NCI-H460 (cell line): ENCODE data around the gene KCTD17. TPM values are rescaled to one million over a fixed set of nuclear protein-coding genes. Genes with fewer than 3 reads are reported as not detected.
"Not testable (repeated sequence)": the region's sequence is repeated elsewhere in the genome, so short reads cannot be mapped to it uniquely, and the experiment has no call there.

Experiments used
- DNase-seq: peaks from one replicate; pipeline ENCODE4 v3.0.0-alpha.2; 2016; ENCODE audit warnings: low read depth; ENCODE audit errors: extremely low read depth
- total RNA-seq: library from RNA; depleted of rRNA; stranded (reverse); fragments of >200 nt; shearing (Covaris generic); gene quantifications from 2 replicates; pipeline ENCODE4 v1.2.3, GENCODE V29; 2014

KCTD17 gene
- total RNA-seq, 1 experiment from 2014 or later: 3.3 TPM

DNA sequence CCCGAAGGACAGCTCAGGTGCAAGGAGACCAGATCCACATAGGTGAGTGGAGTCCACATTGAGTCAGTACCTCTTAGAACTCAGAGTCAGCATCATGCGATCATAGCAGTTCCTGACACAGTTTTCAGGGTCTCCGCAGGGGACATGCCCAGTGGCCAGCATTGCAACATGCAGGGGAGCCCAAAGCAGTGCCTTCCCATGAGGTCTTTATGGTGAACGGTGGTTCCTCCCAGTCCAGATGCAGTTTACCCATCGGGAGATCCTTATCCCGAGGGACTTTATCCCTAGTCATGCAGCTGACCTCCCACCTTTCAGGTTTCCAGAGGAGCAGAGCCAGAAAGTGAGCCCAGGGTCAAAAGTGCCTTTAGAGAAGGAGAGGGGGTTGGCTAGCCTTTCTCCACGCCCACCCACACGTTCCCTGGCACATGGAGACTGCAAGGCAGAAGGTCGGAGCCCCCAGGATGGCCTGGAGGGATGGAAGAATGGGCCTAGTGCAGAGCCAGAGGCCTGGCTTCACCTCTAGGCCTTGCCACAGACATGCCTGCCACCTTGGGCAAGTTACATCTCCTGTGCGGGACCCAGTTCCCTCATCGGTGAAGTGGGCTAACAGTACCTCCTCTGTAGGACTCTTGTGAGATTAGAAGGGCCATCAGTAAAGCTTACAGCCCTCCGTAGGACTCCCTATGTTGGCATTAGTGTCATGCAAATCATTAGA is 6.4 kb downstream of the KCTD17 start:
- DNase-seq: no peak

GRCh38 chr22:37058917-37059701 is 7.6 kb downstream of the KCTD17 start:
- DNase-seq: no peak

GRCh38 chr22:37059876-37060449 is 8.4 kb downstream of the KCTD17 start:
- no peak for DNase-seq

GRCh38 chr22:37060801-37061610 is 9.5 kb downstream of the KCTD17 start:
- no peak for DNase-seq

DNA sequence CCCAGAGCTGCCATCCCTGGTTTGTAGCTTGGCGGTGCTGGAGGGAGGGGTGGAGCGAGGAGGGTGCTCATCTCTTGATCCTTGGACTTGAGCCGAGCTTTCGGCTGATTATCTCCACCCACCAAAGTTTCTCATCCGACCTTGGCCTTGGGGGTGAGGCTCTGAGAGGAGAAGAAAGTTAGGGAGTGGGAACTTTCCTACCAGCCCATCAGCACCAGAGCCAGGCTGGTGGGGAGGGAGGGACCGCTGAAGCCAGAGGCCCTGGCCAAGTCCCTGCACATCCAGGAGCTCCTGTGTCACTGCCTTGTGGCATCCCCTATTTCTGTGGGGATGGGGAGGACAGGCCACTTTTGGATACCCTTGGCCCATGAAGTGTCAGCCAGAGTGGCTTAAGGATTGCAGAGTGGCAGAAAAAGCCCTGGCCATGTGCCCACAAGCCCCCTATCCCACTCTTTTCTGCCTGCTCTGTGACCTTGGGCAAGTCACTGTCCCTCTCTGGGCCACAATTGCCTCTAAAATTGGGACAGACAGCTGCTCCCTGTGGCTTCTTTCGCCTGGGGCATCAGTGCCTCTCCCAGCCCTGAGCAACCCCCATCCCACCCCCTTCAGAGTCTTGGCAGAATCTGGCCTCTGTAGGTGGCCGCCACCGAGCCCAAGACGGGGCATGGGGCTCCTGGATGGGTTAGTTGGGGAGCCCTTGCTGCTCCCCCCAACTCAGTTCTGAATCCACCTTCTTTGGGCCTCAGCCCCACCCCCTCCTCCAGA is 10.3 kb downstream of the KCTD17 start:
- no peak for DNase-seq

DNA sequence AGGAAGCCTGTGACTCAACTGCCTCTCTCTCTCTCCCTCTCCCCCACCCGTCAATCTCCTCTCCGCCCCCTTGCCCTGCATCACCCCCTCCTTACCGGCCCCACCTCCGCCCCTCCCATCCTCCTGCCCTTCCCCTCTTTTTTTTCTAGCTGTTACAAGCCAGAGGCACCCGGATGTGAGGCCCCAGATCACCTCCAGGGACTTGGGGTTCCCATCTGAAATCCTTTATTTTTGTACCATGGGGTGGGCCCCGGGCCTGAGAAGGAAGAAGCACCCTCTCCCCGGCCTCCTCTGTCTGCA is 10.8 kb downstream of the KCTD17 start:
- no peak for DNase-seq

GRCh38 chr22:37062702-37063381 is 11.3 kb downstream of the KCTD17 start:
- no peak for DNase-seq

GRCh38 chr22:37063431-37064420 is 12.2 kb downstream of the KCTD17 start:
- DNase-seq: no peak

- DNase-seq: no peak
Observed at GRCh38 chr22:37064553-37064952, 13.0 kb downstream of the KCTD17 start.

- no peak for DNase-seq
Observed at GRCh38 chr22:37065180-37065579, 13.6 kb downstream of the KCTD17 start.

DNA sequence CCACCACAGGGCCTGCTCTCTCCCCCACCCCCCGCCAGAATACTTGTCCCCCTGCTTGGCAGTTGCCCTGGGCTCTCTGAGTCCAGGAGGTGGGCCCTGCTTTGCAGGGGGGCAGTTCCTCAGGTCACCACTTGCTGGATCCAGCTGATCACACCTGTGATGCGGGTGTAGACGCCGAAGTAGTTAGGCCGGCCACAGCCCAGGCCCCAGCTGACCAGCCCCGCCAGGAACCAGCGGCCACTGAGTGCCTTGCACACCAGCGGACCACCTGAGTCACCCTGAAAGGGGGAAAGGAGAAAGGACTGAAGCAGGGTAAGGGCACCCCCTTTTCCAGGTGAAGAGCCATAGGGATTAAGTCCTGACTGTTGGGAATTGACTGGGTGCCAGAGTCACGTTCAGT is 14.4 kb downstream of the KCTD17 start:
- no peak for DNase-seq

DNA sequence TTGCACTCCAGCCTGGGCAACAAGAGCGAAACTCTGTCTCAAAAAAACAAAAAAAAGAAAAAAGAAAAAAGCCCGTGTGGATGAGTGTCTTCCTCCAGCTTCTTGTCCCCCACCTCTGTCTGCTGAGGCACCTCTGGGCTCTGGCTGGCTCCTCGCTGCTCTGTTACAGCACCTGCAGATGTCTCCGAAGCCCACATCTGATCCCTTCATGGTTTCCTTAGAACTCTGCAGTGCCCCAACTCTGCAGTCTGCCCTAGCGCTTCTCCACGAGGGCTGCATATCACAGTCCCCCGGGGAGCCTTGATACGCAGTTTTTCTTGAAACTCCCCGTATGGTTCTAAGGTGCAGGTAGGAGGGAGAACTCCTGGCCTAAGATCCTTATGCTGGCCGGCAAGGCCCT is 15.9 kb downstream of the KCTD17 start:
- DNase-seq: no peak

GRCh38 chr22:37068859-37069258 is 17.3 kb downstream of the KCTD17 start:
- no peak for DNase-seq

GRCh38 chr22:37069319-37069718 is 17.8 kb downstream of the KCTD17 start:
- no peak for DNase-seq

- no peak for DNase-seq
Observed at GRCh38 chr22:37069719-37070118, 18.2 kb downstream of the KCTD17 start.

DNA sequence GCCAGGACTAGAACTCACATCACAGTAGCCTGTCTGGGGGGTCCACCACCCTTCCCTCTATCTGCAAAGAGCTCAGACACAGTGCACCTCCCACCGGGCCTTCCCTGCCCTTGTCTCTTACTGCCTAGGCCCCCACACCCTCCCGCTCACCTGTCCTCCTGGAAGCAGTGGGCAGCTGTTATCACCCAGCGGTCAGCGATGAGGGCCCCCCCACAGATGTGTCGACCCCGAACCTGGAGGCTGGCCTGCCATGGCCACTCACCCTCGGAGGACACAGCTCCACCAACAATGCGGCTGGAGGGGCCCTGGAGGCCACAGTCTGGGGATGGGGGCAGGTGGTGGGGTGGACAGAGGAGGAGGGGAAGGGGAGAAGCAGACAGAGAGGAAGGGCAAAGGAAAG is 18.8 kb downstream of the KCTD17 start:
- no peak for DNase-seq

GRCh38 chr22:37070744-37071143 is 19.2 kb downstream of the KCTD17 start:
- DNase-seq: no peak

DNA sequence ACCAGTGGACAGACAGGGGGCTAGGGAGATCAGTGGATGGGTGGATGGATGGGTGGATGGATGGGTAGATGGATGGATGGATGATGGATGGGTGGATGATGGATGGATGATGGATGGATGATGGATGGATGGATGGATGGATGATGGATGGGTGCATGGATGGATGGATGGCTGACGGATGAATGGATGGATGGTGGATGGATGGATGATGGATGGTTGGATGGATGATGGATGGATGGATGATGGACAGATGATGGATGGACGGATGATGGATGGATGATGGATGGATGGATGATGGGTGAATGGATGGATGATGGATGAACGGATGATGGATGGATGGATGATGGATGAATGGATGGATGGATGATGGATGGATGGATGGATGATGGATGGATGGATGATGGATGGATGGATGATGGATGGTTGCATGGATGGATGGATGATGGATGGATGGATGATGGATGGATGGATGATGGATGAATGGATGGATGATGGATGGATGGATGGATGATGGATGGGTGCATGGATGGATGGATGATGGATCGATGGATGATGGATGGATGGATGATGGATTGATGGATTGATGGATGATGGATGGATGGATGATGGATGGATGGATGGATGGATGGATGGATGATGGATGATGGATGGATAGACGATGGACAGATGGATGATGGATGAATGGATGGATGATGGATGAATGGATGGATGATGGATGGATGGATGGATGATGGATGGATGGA is 20.5 kb downstream of the KCTD17 start:
- DNase-seq: not testable (repeated sequence)
